ENCODE results near the gene SDHAF1.

DNA sequence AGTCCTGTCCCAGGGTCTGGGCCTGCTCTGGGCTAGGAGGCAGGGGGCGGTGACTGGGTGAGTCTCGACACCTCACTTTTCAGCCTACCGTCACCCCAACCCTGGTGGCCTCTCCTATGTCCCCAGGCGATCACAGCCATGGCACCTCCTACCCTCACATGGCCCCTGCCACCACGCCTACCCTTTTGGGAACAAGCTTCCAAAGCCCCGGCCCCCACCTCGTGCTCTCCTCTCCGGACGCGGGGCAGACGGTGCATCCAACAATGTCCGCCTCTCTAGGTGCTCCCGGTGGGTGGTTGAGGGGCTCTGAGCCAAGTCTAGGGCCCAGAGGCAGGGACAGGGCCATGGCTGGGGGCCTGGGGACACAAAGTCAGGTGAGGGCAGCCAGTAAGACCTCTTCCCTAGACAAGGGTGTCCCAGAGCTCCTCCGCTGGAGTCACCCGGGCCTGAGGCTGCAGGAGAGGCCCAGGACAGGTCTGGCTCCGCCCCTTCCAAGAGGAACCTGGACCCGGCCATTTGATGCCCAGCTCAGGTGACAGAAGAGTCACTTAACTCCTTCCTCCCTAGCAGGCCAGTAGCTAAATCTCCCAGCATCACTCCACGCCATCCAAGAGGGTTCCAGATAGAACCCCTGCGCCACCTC is 13.5 kb downstream of the SDHAF1 start, which contains the start of gene SYNE4:
- TF ChIP-seq, protein P1, sequence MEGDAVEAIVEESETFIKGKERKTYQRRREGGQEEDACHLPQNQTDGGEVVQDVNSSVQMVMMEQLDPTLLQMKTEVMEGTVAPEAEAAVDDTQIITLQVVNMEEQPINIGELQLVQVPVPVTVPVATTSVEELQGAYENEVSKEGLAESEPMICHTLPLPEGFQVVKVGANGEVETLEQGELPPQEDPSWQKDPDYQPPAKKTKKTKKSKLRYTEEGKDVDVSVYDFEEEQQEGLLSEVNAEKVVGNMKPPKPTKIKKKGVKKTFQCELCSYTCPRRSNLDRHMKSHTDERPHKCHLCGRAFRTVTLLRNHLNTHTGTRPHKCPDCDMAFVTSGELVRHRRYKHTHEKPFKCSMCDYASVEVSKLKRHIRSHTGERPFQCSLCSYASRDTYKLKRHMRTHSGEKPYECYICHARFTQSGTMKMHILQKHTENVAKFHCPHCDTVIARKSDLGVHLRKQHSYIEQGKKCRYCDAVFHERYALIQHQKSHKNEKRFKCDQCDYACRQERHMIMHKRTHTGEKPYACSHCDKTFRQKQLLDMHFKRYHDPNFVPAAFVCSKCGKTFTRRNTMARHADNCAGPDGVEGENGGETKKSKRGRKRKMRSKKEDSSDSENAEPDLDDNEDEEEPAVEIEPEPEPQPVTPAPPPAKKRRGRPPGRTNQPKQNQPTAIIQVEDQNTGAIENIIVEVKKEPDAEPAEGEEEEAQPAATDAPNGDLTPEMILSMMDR (IDR thresholded peaks at IDR 0.05): no peak
- peak; percentile 77 for TF ChIP-seq POLR2AphosphoS5 (IDR thresholded peaks at IDR 0.05)
- TF ChIP-seq POLR2A (IDR thresholded peaks at IDR 0.05): peak; percentile 71

Data from prostate gland (tissue), 2 donors.